IMR-90 (cell line): ENCODE data around the gene ZAR1. TPM values are rescaled to one million over a fixed set of nuclear protein-coding genes. Genes with fewer than 3 reads are reported as not detected.

Experiments
- ATAC-seq: fragments of 200-7000 bp; cut with Tn5 transposase; 2 replicates; pipeline ENCODE4 v1.9.1; 2020; ENCODE audit warnings: low read depth, mild to moderate bottlenecking, moderate library complexity
- BruUV-seq: library from RNA; stranded (reverse); fragments of 400-500 nt; replicated peaks from 2 replicates; lab custom pipeline; 2021; lab: Mats Ljungman, UMichigan
- CTCF ChIA-PET: fragments of 300-600 bp; formaldehyde crosslinking; extraction: SDS; loops from one replicate; lab custom pipeline; 2021; ENCODE audit warnings: antibody characterized with exemption; lab: Yijun Ruan, JAX
- POLR2A ChIA-PET: fragments of 300-600 bp; sonication (Branson Sonifier 250); formaldehyde crosslinking; loops from one replicate; lab custom pipeline; 2022; ENCODE audit warnings: antibody characterized with exemption; ENCODE audit not compliant: unreplicated experiment; lab: Charles Lee
- DNase-seq: peaks from one replicate; pipeline ENCODE4 v3.0.0; 2013
- H2AFZ ChIP-seq: replicated peaks from 2 replicates; pipeline ENCODE3; 2013; ENCODE audit warnings: low read length, mild to moderate bottlenecking; ENCODE audit not compliant: poor library complexity
- H2AK5ac ChIP-seq: 2 replicates; pipeline ENCODE4 v1.6.1; 2013; ENCODE audit warnings: low read depth, low read length, inconsistent platforms
- H2AK9ac ChIP-seq: replicated peaks from 2 replicates; pipeline ENCODE3; 2013; ENCODE audit warnings: mild to moderate bottlenecking, low read depth, low read length, moderate library complexity; ENCODE audit not compliant: poor library complexity
- H2BK120ac ChIP-seq: 2 replicates; pipeline ENCODE4 v1.6.1; 2013; ENCODE audit warnings: low read depth, low read length, inconsistent platforms
- H2BK15ac ChIP-seq: 3 replicates; pipeline ENCODE4 v1.6.1; 2013; ENCODE audit warnings: low read depth, low read length, inconsistent platforms
- H2BK20ac ChIP-seq: 2 replicates; pipeline ENCODE4 v1.6.1; 2013; ENCODE audit warnings: low read depth, mild to moderate bottlenecking, inconsistent platforms, low read length, moderate library complexity
- H2BK5ac ChIP-seq: 2 replicates; pipeline ENCODE4 v1.6.1; 2013; ENCODE audit warnings: mild to moderate bottlenecking, low read depth, low read length, inconsistent platforms; ENCODE audit not compliant: poor library complexity, severe bottlenecking
- H3K14ac ChIP-seq: replicated peaks from 2 replicates; pipeline ENCODE4 v1.6.1; 2013; ENCODE audit warnings: low read depth, low read length, inconsistent platforms
- H3K18ac ChIP-seq: 2 replicates; pipeline ENCODE4 v1.6.1; 2013; ENCODE audit warnings: low read depth, low read length, control low read depth
- H3K23ac ChIP-seq: 2 replicates; pipeline ENCODE4 v1.6.1; 2013; ENCODE audit warnings: low read depth, low read length, inconsistent platforms
- H3K27ac ChIP-seq: 2 replicates; pipeline ENCODE4 v1.5.1; 2013; ENCODE audit warnings: mild to moderate bottlenecking, control low read depth, low read length; ENCODE audit not compliant: insufficient read depth
- H3K27me3 ChIP-seq: 2 replicates; pipeline ENCODE4 v1.6.1; 2013; ENCODE audit warnings: low read length; ENCODE audit not compliant: control insufficient read depth, insufficient read depth
- H3K36me3 ChIP-seq: 2 replicates; pipeline ENCODE4 v1.6.1; 2013; ENCODE audit warnings: low read length, mixed read lengths; ENCODE audit not compliant: control insufficient read depth, insufficient read depth
- H3K4ac ChIP-seq: 2 replicates; pipeline ENCODE4 v1.6.1; 2013; ENCODE audit warnings: low read depth, low read length, inconsistent platforms
- H3K4me1 ChIP-seq: 2 replicates; pipeline ENCODE4 v1.6.1; 2013; ENCODE audit warnings: low read length, mixed read lengths; ENCODE audit not compliant: control insufficient read depth, insufficient read depth
- H3K4me2 ChIP-seq: 2 replicates; pipeline ENCODE4 v1.6.1; 2013; ENCODE audit warnings: low read depth, mild to moderate bottlenecking, control low read depth, low read length, moderate library complexity
- H3K4me3 ChIP-seq: 2 replicates; pipeline ENCODE4 v1.5.1; 2013; ENCODE audit warnings: low read depth, mild to moderate bottlenecking, control low read depth, low read length, moderate library complexity; ENCODE audit not compliant: insufficient read depth
- H3K56ac ChIP-seq: 2 replicates; pipeline ENCODE4 v1.6.1; 2013; ENCODE audit warnings: low read length, inconsistent platforms; ENCODE audit not compliant: insufficient read depth; ENCODE audit errors: extremely low read depth
- H3K79me1 ChIP-seq, 2 experiments: 2 replicates each; pipeline ENCODE4 v1.6.1; 2013; ENCODE audit warnings: low read length in 2 of 2, inconsistent platforms in 1 of 2, low read depth in 1 of 2
- H3K9ac ChIP-seq: 2 replicates; pipeline ENCODE4 v1.6.1; 2013; ENCODE audit warnings: low read depth, low read length, control low read depth
- H3K9me1 ChIP-seq: 2 replicates; pipeline ENCODE4 v1.6.1; 2013; ENCODE audit warnings: low read length, inconsistent platforms; ENCODE audit not compliant: insufficient read depth
- H3K9me3 ChIP-seq: 2 replicates; pipeline ENCODE4 v1.6.1; 2013; ENCODE audit warnings: low read length; ENCODE audit not compliant: control insufficient read depth, insufficient read depth
- H4K20me1 ChIP-seq: 2 replicates; pipeline ENCODE4 v1.6.1; 2013; ENCODE audit warnings: low read length, inconsistent platforms; ENCODE audit not compliant: insufficient read depth
- H4K5ac ChIP-seq: 2 replicates; pipeline ENCODE4 v1.6.1; 2013; ENCODE audit warnings: mild to moderate bottlenecking, low read depth, low read length, control low read depth
- H4K8ac ChIP-seq, 2 experiments: 2 replicates each; pipeline ENCODE4 v1.6.1; 2013; ENCODE audit warnings: low read depth in 2 of 2, low read length in 2 of 2, control low read depth in 1 of 2, inconsistent platforms in 1 of 2
- H4K91ac ChIP-seq: 2 replicates; pipeline ENCODE4 v1.6.1; 2013; ENCODE audit warnings: low read depth, low read length, inconsistent platforms; ENCODE audit not compliant: insufficient read depth
- CHD1 ChIP-seq: IDR thresholded peaks from 2 replicates; pipeline ENCODE4 v1.6.1; 2012; ENCODE audit warnings: low read depth, low read length, improper control_type of control experiment
- MXI1 ChIP-seq: IDR thresholded peaks from 2 replicates; pipeline ENCODE4 v1.6.1; 2012; ENCODE audit warnings: low read depth, mild to moderate bottlenecking, low read length, moderate library complexity, borderline replicate concordance
- NFE2L2 ChIP-seq: fragments of 150-350 bp; IDR thresholded peaks from 2 replicates; pipeline ENCODE4 v1.6.1; 2016; ENCODE audit warnings: low read depth, mild to moderate bottlenecking, low read length
- WGBS, 2 experiments: methylation state at CpG; one replicate each; pipeline versions ENCODE4 v1.1.5 to v1.1.7; 2013; ENCODE audit warnings: missing lambda C conversion rate in 2 of 2; ENCODE audit not compliant: insufficient read length in 1 of 2; ENCODE audit errors: extremely low coverage in 2 of 2; 5-methylcytosine and 5-hydroxymethylcytosine counted together
- dilution Hi-C: fragments of 300-500 bp; cut with HindIII; formaldehyde crosslinking; loops from one replicate; pipeline ENCODE4 v1.14.3; 2018; ENCODE audit warnings: low sequenced_read_pairs; ENCODE audit not compliant: unreplicated experiment
- in situ Hi-C: fragments of 300-500 bp; cut with MboI; formaldehyde crosslinking; loops from 3 replicates; pipeline ENCODE4 v1.14.3; 2019; ENCODE audit warnings: low sequenced_read_pairs, inconsistent platforms, mixed read lengths
- intact Hi-C: fragments of 100-400 bp; cut with micrococcal nuclease; formaldehyde crosslinking; loops from 2 replicates; pipeline ENCODE4 v1.10.0; 2022
- polyA plus RNA-seq, 3 experiments: library from polyadenylated mRNA; depleted of rRNA; stranded (reverse); fragments of >200 nt; gene quantifications; 2 replicates each; pipeline ENCODE4 v1.2.3, GENCODE V29; 2012; ENCODE audit warnings: low replicate concordance in 1 of 3
- total RNA-seq: library from RNA; depleted of rRNA; stranded (reverse); fragments of >200 nt; gene quantifications from 2 replicates; pipeline ENCODE4 v1.2.3, GENCODE V29; 2012; rRNA removed
- TF ChIP-seq, protein P1 (sequence below): fragments of 150-350 bp; IDR thresholded peaks from 2 replicates; pipeline ENCODE4 v1.6.1; 2017; ENCODE audit warnings: mild to moderate bottlenecking, antibody characterized with exemption, low read length, low read depth

Gene ZAR1
- total and polyA plus RNA-seq, 2 of the 4 experiments (the other 2 are of a cell fraction) = not detected

DNA sequence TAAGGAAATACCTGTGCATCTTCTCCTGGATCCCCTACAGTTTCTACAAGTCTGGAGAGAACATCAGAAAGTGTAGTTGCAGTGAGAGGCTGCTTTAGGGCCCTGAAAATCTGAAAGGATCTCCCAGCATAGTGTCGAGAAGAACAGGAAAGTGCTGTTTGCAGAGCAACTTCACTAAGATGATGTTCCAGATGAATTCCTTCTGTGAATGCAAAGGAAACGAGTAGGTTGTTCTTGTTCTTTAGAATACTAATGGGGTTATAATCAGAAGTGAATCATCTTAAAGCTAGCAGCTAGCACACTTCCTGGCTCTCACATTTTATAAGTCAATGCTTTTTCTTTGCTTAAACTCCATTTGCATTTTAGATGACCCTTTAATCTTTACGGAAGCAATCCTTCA lies 53.7 kb downstream of the ZAR1 start:
- in situ Hi-C loops (loop anchor here (10.0 kb wide), 1 partner anchor 409 kb away; the partner anchor contains the start of gene TXK), dilution Hi-C loops (no loop called here), intact Hi-C loops (no loop called here)
- H2AFZ ChIP-seq = no peak overlapping the region
- CTCF ChIA-PET = interaction anchor here (0.5 kb wide), 1 partner anchor 19 kb away, joined by 3 read pairs; no protein-coding TSS in a partner anchor
- H2BK20ac ChIP-seq = no peak overlapping the region
- H4K5ac ChIP-seq = no peak overlapping the region
- no peak overlapping the region for H2AK9ac ChIP-seq
- H3K18ac ChIP-seq = no peak overlapping the region
- no peak overlapping the region for H3K4ac ChIP-seq
- H3K36me3 ChIP-seq = peaks cover 20% of the 10 kb centered on the region
- H3K4me3 ChIP-seq = no peak overlapping the region
- H3K9me1 ChIP-seq = no peaks in the 10 kb centered on the region
- no peak overlapping the region for H3K27ac ChIP-seq
- H3K27me3 ChIP-seq = no peaks in the 10 kb centered on the region
- no peaks in the 10 kb centered on the region for H3K4me1 ChIP-seq
- no peak overlapping the region for H2BK5ac ChIP-seq
- BruUV-seq = no TSS peak
- H3K9me3 ChIP-seq = no peaks in the 10 kb centered on the region
- TF ChIP-seq NFE2L2 (no peak), CHD1 (no peak), MXI1 (no peak)
- TF ChIP-seq, protein P1, sequence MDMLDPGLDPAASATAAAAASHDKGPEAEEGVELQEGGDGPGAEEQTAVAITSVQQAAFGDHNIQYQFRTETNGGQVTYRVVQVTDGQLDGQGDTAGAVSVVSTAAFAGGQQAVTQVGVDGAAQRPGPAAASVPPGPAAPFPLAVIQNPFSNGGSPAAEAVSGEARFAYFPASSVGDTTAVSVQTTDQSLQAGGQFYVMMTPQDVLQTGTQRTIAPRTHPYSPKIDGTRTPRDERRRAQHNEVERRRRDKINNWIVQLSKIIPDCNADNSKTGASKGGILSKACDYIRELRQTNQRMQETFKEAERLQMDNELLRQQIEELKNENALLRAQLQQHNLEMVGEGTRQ = no peak
- no peak overlapping the region for H2BK120ac ChIP-seq
- WGBS, 2 experiments = 100% methylated on average over 1 of the region's 3 CpGs; no CpG with 5 or more reads in 1 of the 2 experiments
- H3K79me1 ChIP-seq = no peaks in the 10 kb centered on the region
- H3K4me2 ChIP-seq = no peak overlapping the region
- POLR2A ChIA-PET = no interaction called here
- no peak overlapping the region for H3K9ac ChIP-seq
- no peak overlapping the region for H4K91ac ChIP-seq
- H4K20me1 ChIP-seq = no peaks in the 10 kb centered on the region
- no peak overlapping the region for H2AK5ac ChIP-seq
- no peak for ATAC-seq
- peak; percentile 15 for DNase-seq
- H3K23ac ChIP-seq = no peak overlapping the region
- H3K14ac ChIP-seq = no peak overlapping the region
- H2BK15ac ChIP-seq = no peak overlapping the region
- no peak overlapping the region for H3K56ac ChIP-seq
- no peak overlapping the region for H4K8ac ChIP-seq

Other genes starting within 250 kb of the ZAR1 start
- gene TEC, start 220.4 kb upstream of the ZAR1 start, total RNA-seq = 0.54 and 1.1 TPM in 2 replicates
- gene TEC, start 220.4 kb upstream of the ZAR1 start, polyA plus RNA-seq (2012; rRNA removed) = 0.16 and 0.39 TPM in 2 replicates
- gene SLAIN2, start 148.7 kb upstream of the ZAR1 start, total RNA-seq = 23.3 and 32.2 TPM in 2 replicates
- 42.3 and 53.0 TPM in 2 replicates for gene SLAIN2, start 148.7 kb upstream of the ZAR1 start, polyA plus RNA-seq (2012; rRNA removed)
- not detected in 2 replicates for gene SLC10A4, start 6.9 kb upstream of the ZAR1 start, total RNA-seq
- not detected in 2 replicates for gene SLC10A4, start 6.9 kb upstream of the ZAR1 start, polyA plus RNA-seq (2012; rRNA removed)